GM12878 (cell line): ENCODE data around the gene C9orf78. TPM values are rescaled to one million over a fixed set of nuclear protein-coding genes. Genes with fewer than 3 reads are reported as not detected.

Experiments
- ATAC-seq: fragments of 200-7000 bp; cut with Tn5 transposase; 3 replicates; pipeline ENCODE4 v1.9.1; 2020; ENCODE audit warnings: mild to moderate bottlenecking, moderate library complexity
- BruUV-seq: library from RNA; stranded (reverse); fragments of 400-500 nt; replicated peaks from 2 replicates; lab custom pipeline; 2021; lab: Mats Ljungman, UMichigan
- CTCF ChIA-PET: fragments of 300-600 bp; sonication (Branson Sonifier 250); formaldehyde crosslinking; extraction: SDS; loops from one replicate; lab custom pipeline; 2021; ENCODE audit warnings: inconsistent platforms; lab: Yijun Ruan, JAX
- POLR2A ChIA-PET: fragments of 350-600 bp; formaldehyde crosslinking; extraction: SDS; loops from one replicate; lab custom pipeline; 2021; ENCODE audit warnings: inconsistent platforms; lab: Charles Lee
- RAD21 ChIA-PET: fragments of 300-600 bp; sonication (Branson Sonifier 250); formaldehyde crosslinking; loops from one replicate; lab custom pipeline; 2023; ENCODE audit warnings: antibody characterized with exemption; ENCODE audit not compliant: unreplicated experiment; lab: Charles Lee
- SMC1A ChIA-PET: fragments of 300-600 bp; sonication (Branson Sonifier 250); formaldehyde crosslinking; loops from one replicate; lab custom pipeline; 2023; ENCODE audit not compliant: unreplicated experiment, uncharacterized antibody; lab: Charles Lee
- DNase-seq: peaks from one replicate; pipeline ENCODE4 v3.0.0-alpha.2; 2011; ENCODE audit warnings: low read depth, low spot score
- FAIRE-seq: peaks from 3 replicates; lab custom pipeline; 2011; peaks lifted over from hg19 to GRCh38; lab: Jason Lieb, UNC
- H2AFZ ChIP-seq: 2 replicates; pipeline ENCODE4 v1.6.0; 2011; ENCODE audit warnings: low read depth, low read length, control low read depth; ENCODE audit not compliant: control insufficient read depth
- H3K27ac ChIP-seq: 2 replicates; pipeline ENCODE4 v1.5.1; 2011; ENCODE audit warnings: control low read depth; ENCODE audit not compliant: control insufficient read depth, insufficient read depth
- H3K27me3 ChIP-seq, 2 experiments: replicated peaks in 1 of 2; 2 replicates each; pipeline versions ENCODE4 v1.6.0 to v1.6.1; 2011; ENCODE audit warnings: low read length in 1 of 2; ENCODE audit not compliant: control insufficient read depth in 2 of 2, insufficient read depth in 2 of 2
- H3K36me3 ChIP-seq, 2 experiments: 2 replicates each; pipeline ENCODE4 v1.5.1; 2011; ENCODE audit warnings: low read length in 1 of 2; ENCODE audit not compliant: control insufficient read depth in 2 of 2, insufficient read depth in 2 of 2
- H3K4me1 ChIP-seq: 2 replicates; pipeline ENCODE4 v1.6.1; 2011; ENCODE audit warnings: mild to moderate bottlenecking, low read length, moderate library complexity, mixed read lengths; ENCODE audit not compliant: control insufficient read depth, insufficient read depth
- H3K4me2 ChIP-seq: 2 replicates; pipeline ENCODE4 v1.6.0; 2011; ENCODE audit warnings: control low read depth; ENCODE audit not compliant: control insufficient read depth, insufficient read depth
- H3K4me3 ChIP-seq: fragments of 200-600 bp; sonication (generic); 2 replicates; pipeline ENCODE4 v1.5.1; 2016
- H3K79me2 ChIP-seq: 2 replicates; pipeline ENCODE4 v1.6.0; 2011; ENCODE audit warnings: low read length; ENCODE audit not compliant: control insufficient read depth, insufficient read depth
- H3K9ac ChIP-seq: 2 replicates; pipeline ENCODE4 v1.8.0; 2011; ENCODE audit warnings: low read length, control low read depth, mixed read lengths; ENCODE audit not compliant: control insufficient read depth, insufficient read depth
- H3K9me3 ChIP-seq: replicated peaks from 3 replicates; pipeline ENCODE4 v1.5.1; 2011; ENCODE audit warnings: mild to moderate bottlenecking, low read length; ENCODE audit not compliant: control insufficient read depth, insufficient read depth
- H4K20me1 ChIP-seq: 2 replicates; pipeline ENCODE4 v1.6.0; 2011; ENCODE audit not compliant: control insufficient read depth, insufficient read depth
- ZBED1 ChIP-seq: IDR thresholded peaks from 2 replicates; pipeline ENCODE4 v1.6.1; 2016; ENCODE audit warnings: borderline replicate concordance
- WGBS: methylation state at CpG from one replicate; pipeline ENCODE4 v1.1.6; 2016; ENCODE audit warnings: low lambda C conversion rate; ENCODE audit not compliant: insufficient replicate concordance, insufficient coverage; ENCODE audit errors: missing lambda C conversion rate; 5-methylcytosine and 5-hydroxymethylcytosine counted together
- in situ Hi-C: fragments of 300-500 bp; cut with MboI; formaldehyde crosslinking; loops from 9 replicates; pipeline ENCODE4 v1.14.3; 2018; ENCODE audit warnings: mixed read lengths
- intact Hi-C: fragments of 100-400 bp; cut with micrococcal nuclease; formaldehyde crosslinking; loops from one replicate; pipeline ENCODE4 v1.14.2; 2022; ENCODE audit not compliant: unreplicated experiment
- polyA plus RNA-seq, 11 experiments: library from polyadenylated mRNA; depleted of rRNA in 4 of 11; unstranded in 6 of 11; stranded (reverse) in 5 of 11; fragments of >200 nt; fragmentation: Nextera tagmentation in 4 of 11; fragmentation: Illumina TruSeq in 1 of 11; extraction: Ambion mirVana in 4 of 11; extraction: Trizol in 1 of 11; gene quantifications; 1 replicate in 1 of 11; 2 replicates in 10 of 11; pipeline versions ENCODE4 v1.2.1 to v1.2.3, GENCODE V29; 2011 to 2016; ENCODE audit warnings: inconsistent platforms in 2 of 11, missing spikeins in 2 of 11, low read depth in 1 of 11
- total RNA-seq, 4 experiments: library from RNA; depleted of rRNA in 3 of 4; stranded (reverse); fragments of >200 nt in 3 of 4; fragmentation: Illumina TruSeq in 1 of 4; extraction: Trizol in 1 of 4; gene quantifications; 2 replicates each; pipeline versions ENCODE4 v1.2.1 to v1.2.3, GENCODE V29; 2013 to 2021
- TF ChIP-seq, protein P1 (sequence below): fragments of 450-650 bp; IDR thresholded peaks from 2 replicates; pipeline ENCODE4 v1.6.1; 2016; ENCODE audit warnings: mild to moderate bottlenecking, moderate library complexity, borderline replicate concordance
- TF ChIP-seq, protein P2 (sequence below): fragments of 450-650 bp; IDR thresholded peaks from 2 replicates; pipeline ENCODE4 v1.6.1; 2017; ENCODE audit warnings: antibody characterized with exemption, mild to moderate bottlenecking, moderate library complexity
- TF ChIP-seq, protein P3 (sequence below): IDR thresholded peaks from 2 replicates; pipeline ENCODE4 v1.6.1; 2012; ENCODE audit warnings: low read length, inconsistent platforms

Gene C9orf78
- total and polyA plus RNA-seq, 10 of the 15 experiments (the other 5 are each of a cell fraction or from before 2014, with no cell fraction given): 23.0 to 60.9 (median 47.5) TPM

DNA sequence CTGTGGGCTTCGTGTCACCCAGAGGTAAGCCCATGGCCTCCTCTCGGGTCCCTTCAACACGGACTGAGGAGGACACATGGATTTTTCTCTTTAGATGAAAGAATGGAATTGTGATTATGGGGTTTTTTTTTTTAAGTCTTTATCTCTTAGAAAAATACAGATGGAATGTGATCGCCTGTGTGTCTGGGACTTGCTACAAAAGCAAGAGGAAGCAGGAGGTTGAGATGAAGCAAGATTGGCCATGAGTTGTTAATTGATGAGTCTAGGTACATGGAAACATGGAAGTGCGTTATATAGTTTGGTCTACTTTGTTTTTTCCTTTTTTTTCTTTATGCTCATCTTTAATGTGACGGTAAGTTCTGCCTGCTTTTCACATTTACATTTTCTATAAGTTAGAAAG is 14.8 kb upstream of the C9orf78 start:
- no peak overlapping the region for H3K4me3 ChIP-seq
- H3K27ac ChIP-seq: no peak overlapping the region
- H4K20me1 ChIP-seq: no peaks in the 10 kb centered on the region
- ChIA-PET POLR2A (no interaction called here), RAD21 (no interaction called here)
- no peaks in the 10 kb centered on the region; a peak in 2 of 4 replicates for H3K36me3 ChIP-seq
- H3K9ac ChIP-seq: no peak overlapping the region
- DNase-seq: no peak
- ATAC-seq: no peak
- 67% methylated on average over 6 of the region's 6 CpGs for WGBS
- TF ChIP-seq, protein P1, sequence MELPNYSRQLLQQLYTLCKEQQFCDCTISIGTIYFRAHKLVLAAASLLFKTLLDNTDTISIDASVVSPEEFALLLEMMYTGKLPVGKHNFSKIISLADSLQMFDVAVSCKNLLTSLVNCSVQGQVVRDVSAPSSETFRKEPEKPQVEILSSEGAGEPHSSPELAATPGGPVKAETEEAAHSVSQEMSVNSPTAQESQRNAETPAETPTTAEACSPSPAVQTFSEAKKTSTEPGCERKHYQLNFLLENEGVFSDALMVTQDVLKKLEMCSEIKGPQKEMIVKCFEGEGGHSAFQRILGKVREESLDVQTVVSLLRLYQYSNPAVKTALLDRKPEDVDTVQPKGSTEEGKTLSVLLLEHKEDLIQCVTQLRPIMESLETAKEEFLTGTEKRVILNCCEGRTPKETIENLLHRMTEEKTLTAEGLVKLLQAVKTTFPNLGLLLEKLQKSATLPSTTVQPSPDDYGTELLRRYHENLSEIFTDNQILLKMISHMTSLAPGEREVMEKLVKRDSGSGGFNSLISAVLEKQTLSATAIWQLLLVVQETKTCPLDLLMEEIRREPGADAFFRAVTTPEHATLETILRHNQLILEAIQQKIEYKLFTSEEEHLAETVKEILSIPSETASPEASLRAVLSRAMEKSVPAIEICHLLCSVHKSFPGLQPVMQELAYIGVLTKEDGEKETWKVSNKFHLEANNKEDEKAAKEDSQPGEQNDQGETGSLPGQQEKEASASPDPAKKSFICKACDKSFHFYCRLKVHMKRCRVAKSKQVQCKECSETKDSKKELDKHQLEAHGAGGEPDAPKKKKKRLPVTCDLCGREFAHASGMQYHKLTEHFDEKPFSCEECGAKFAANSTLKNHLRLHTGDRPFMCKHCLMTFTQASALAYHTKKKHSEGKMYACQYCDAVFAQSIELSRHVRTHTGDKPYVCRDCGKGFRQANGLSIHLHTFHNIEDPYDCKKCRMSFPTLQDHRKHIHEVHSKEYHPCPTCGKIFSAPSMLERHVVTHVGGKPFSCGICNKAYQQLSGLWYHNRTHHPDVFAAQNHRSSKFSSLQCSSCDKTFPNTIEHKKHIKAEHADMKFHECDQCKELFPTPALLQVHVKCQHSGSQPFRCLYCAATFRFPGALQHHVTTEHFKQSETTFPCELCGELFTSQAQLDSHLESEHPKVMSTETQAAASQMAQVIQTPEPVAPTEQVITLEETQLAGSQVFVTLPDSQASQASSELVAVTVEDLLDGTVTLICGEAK: no peak
- TF ChIP-seq ZBED1: no peak
- TF ChIP-seq, protein P2, sequence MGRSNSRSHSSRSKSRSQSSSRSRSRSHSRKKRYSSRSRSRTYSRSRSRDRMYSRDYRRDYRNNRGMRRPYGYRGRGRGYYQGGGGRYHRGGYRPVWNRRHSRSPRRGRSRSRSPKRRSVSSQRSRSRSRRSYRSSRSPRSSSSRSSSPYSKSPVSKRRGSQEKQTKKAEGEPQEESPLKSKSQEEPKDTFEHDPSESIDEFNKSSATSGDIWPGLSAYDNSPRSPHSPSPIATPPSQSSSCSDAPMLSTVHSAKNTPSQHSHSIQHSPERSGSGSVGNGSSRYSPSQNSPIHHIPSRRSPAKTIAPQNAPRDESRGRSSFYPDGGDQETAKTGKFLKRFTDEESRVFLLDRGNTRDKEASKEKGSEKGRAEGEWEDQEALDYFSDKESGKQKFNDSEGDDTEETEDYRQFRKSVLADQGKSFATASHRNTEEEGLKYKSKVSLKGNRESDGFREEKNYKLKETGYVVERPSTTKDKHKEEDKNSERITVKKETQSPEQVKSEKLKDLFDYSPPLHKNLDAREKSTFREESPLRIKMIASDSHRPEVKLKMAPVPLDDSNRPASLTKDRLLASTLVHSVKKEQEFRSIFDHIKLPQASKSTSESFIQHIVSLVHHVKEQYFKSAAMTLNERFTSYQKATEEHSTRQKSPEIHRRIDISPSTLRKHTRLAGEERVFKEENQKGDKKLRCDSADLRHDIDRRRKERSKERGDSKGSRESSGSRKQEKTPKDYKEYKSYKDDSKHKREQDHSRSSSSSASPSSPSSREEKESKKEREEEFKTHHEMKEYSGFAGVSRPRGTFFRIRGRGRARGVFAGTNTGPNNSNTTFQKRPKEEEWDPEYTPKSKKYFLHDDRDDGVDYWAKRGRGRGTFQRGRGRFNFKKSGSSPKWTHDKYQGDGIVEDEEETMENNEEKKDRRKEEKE: no peak
- TF ChIP-seq, protein P3, sequence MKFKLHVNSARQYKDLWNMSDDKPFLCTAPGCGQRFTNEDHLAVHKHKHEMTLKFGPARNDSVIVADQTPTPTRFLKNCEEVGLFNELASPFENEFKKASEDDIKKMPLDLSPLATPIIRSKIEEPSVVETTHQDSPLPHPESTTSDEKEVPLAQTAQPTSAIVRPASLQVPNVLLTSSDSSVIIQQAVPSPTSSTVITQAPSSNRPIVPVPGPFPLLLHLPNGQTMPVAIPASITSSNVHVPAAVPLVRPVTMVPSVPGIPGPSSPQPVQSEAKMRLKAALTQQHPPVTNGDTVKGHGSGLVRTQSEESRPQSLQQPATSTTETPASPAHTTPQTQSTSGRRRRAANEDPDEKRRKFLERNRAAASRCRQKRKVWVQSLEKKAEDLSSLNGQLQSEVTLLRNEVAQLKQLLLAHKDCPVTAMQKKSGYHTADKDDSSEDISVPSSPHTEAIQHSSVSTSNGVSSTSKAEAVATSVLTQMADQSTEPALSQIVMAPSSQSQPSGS: no peak
- TF ChIP-seq, all 136 proteins: peak for 0
- intact Hi-C loops: no loop called here
- H3K79me2 ChIP-seq: no peaks in the 10 kb centered on the region
- H3K9me3 ChIP-seq: no peaks in the 10 kb centered on the region
- H2AFZ ChIP-seq: no peak overlapping the region
- no TSS peak for BruUV-seq
- SMC1A ChIA-PET: interaction anchor here (1.3 kb wide), 1 partner anchor 10 kb away, joined by 3 read pairs; no protein-coding TSS in a partner anchor
- H3K4me1 ChIP-seq: no peaks in the 10 kb centered on the region
- no peaks in the 10 kb centered on the region for H3K27me3 ChIP-seq
- CTCF ChIA-PET: interaction anchor here (0.6 kb wide), 1 partner anchor 54 kb away, joined by 3 read pairs; no protein-coding TSS in a partner anchor
- in situ Hi-C loops: loop anchor here (25.0 kb wide), 1 partner anchor 1412 kb away; no protein-coding TSS in a partner anchor
- FAIRE-seq: no peak
- no peak overlapping the region for H3K4me2 ChIP-seq
